SK-MEL-5 (cell line): ENCODE measurements around the gene KLF16. TPM values are rescaled to one million over a fixed set of nuclear protein-coding genes. Genes with fewer than 3 reads are reported as not detected.
"Not testable (repeated sequence)": the region's sequence is repeated elsewhere in the genome, so short reads cannot be mapped to it uniquely, and the experiment has no call there.

Experiments used
- DNase-seq: peaks from one replicate; pipeline ENCODE4 v3.0.0-alpha.2; 2016; ENCODE audit warnings: low read depth, low spot score
- in situ Hi-C: cut with HindIII; loops from 2 replicates; pipeline ENCODE4 v1.10.0; 2016; ENCODE audit warnings: low sequenced_read_pairs, high pct_unique_total_duplicates, low pct_unique_long_range_greater_than_20kb
- total RNA-seq: library from RNA; depleted of rRNA; stranded (reverse); fragments of >200 nt; shearing (Covaris generic); gene quantifications from 2 replicates; pipeline ENCODE4 v1.2.3, GENCODE V29; 2014

The KLF16 gene
- total RNA-seq, 1 experiment from 2014 or later: 7.1 TPM

DNA sequence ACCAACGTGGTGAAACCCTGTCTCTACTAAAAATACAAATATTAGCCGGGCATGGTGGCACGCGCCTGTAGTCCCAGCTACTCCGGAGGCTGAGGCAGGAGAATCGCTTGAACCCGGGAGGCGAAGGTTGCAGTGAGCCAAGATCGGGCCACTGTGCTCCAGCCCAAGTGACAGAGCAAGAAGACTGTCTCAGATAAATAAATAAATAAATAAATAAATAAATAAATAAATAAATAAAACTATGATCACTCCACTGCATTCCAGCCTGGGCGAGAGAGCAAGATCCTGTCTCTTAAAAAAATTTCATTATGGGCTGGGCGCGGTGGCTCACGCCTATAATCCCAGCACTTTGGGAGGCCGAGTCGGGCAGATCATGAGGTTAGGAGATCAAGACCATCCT is 23.0 kb upstream of the KLF16 start:
- in situ Hi-C loops, DNase-seq: not testable (repeated sequence)

DNA sequence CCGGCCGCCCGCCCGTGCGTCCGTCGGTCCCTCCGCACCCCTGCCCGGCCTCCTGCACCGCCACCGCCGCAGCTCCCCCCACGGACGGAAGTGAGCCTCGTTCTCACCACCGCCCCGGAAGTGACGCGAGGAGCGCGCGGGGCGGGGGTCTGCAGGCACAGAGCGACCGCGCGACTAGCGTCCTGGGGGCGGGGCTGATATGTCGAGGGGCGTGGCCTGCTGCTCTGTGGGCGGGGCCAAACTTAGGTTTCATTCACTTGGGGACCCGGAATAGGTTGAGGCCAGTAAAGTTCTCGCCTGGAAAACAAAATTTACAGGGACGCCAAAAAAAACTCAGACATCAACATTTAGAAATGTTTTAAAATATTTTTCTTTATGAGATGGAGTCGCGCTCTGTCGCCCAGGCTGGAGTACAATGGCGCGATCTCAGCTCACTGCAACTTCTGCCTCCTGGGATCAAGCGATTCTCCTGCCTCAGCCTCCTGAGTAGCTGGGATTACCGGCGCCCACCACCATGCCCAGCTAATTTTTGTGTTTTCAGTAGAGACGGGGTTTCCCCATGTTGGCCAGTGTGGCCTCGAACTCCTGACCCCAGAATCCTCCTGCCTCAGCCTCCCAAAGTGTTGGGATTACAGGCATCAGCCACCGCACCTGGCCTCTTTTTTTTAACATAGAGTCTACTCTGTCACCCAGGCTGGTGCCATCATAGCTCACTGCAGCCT is 22.2 kb upstream of the KLF16 start, which contains the start of gene ABHD17A:
ABHD17A (minus strand) TSS at position 99 of the 722 bp plus-strand sequence. CDS start 3,930 bp downstream, outside the sequence.
- in situ Hi-C loops: not testable (repeated sequence)

DNA sequence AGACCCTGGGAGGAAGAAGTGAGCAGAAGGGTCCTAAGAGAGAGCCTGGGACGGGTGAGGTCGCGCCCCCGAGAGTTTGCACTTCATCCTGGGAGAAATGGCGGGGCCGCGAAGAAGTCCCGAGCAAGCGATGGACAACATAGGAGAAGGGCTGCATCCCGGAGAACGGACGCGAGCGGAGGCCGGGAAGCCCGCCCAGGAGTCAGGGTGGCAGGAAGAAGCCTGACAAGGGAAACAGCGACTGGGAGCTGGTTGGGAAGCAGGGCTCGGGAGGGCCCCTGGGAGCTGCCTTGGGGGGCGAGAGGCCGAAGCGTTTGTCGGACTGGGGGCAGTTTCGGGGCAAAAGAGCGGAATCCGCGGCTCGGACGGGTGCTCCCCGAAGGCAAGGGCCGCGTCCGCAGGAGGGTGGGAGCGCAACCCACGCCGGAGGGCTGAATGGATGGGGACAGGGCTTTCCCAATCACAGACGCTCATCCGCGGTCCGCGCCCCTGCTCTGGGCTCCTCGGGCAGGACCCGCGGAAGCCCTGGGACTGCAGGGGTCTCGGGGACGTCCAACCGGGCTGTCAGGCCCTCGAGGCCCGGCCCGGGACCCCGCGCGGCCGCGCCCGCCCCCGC is 21.4 kb upstream of the KLF16 start:
- DNase-seq: no peak
- in situ Hi-C loops: no loop called here

More for the DNA sequence above, 22.2 kb upstream of the KLF16 start, which contains the start of gene ABHD17A:
- peak; percentile 86 for DNase-seq

DNA sequence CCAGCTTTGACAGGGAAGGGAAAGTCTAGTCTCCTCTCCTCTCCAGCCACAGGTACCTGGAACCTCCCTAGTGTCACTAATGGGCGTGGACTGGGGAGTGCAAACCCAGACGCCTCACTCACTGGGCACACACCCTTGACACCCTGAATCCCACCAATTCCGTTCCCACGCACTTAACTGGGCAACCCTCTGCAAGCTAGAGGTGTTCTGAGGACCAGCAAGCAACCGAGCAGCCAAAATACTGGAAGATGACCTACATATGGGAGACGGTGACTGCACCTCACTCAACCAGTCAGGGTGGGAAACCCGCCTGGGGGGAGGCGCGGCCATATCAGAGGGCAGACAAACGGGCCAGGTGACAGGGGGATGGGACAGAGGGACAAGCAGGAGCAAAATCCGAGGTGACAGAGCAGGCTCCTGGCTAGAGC is 20.9 kb upstream of the KLF16 start:
- in situ Hi-C loops: no loop called here
- no peak for DNase-seq

DNA sequence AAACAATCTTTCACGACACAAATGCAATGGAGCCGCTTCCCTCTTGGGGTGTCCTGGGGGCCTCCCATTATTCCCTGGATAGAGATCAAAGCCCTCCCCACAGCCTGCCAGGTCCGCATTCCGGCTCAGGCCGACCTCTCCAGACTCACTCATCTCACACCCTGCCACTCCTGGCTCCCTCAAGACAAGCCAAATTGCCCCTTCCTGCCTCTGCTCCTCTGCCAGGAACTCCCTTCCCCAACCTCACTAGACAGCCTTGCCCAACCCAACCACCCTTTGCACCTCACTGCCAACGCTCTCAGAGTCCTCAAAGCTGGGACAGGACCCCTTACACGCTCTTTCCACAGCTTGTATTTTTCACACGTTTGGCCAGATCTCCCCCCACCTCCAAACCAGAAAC is 20.4 kb upstream of the KLF16 start:
- DNase-seq: no peak
- in situ Hi-C loops: no loop called here

DNA sequence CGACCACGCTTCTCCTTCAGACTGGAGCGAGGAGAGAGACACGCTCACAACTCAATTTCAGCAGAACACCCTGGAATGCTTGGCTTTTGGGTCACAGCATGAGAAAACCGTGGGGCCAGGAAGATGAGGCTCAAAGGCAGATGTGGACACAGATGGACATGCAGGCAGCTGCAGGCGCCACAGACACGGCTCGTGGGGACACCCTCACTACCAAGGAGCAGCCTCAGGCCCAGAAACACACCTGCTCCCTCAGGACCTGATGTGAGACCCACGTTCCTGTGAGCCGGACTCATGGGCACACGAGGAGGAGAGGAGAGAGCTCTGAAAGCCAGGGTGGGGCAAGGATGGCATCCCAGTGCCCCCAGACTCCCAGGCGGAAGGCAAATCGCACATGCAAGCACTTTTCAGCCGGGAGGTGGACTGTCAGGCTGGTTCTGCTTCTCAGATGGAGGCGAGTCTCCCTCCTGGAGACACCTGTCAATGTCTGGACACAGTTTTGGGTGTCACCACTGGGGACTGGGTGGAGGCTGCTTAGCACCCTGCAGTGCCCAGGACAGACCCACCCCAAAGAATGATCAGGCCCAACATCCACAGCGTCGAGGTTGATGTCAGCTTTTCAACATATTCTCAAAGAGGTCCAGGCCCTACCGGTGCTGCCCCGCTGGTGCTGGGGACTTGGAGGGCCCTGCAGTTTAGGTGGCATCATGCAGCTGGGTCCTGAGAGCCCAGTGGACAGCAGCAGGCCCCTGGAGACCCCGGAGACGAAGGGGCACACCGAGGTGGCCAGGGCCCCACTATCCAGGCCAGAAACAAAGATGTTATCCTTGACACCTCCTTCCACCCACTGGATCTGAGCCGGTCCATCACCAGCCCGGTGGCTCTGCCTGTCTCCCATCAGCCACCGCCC is 19.7 kb upstream of the KLF16 start:
- DNase-seq: no peak
- in situ Hi-C loops: no loop called here

DNA sequence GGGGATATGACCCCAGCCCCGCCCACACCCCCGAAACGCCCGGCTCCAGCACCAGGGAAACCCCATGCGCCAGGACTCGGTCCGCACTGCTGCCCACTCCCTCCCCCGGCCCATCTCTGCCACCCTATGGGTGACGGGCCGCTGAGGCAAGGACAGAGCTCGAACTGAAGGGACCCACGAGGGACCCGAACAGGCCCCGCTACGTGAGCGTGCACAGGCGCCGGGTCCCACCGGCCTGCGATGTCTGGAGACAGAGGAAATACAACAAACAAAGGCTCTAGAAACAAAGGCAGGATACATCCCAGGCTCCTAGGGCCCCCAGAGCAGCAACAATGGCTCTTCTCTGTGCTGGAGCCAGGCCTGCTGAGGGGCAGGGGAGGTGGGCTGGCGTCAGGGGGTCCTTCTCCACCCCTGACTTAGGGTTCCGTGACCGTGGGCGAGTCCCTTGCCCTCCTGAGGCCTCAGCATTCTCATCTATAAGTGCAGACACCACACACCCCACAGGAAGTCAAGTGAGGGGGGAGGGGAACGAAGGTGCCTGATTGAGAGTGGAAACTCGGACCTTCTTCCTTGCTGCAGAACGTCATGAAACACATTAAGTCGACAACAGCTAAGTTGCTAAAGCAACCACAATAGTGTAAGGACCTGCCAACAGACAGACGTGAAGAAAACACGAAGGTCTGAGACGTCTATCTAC is 18.9 kb upstream of the KLF16 start:
- in situ Hi-C loops: no loop called here
- DNase-seq: no peak

DNA sequence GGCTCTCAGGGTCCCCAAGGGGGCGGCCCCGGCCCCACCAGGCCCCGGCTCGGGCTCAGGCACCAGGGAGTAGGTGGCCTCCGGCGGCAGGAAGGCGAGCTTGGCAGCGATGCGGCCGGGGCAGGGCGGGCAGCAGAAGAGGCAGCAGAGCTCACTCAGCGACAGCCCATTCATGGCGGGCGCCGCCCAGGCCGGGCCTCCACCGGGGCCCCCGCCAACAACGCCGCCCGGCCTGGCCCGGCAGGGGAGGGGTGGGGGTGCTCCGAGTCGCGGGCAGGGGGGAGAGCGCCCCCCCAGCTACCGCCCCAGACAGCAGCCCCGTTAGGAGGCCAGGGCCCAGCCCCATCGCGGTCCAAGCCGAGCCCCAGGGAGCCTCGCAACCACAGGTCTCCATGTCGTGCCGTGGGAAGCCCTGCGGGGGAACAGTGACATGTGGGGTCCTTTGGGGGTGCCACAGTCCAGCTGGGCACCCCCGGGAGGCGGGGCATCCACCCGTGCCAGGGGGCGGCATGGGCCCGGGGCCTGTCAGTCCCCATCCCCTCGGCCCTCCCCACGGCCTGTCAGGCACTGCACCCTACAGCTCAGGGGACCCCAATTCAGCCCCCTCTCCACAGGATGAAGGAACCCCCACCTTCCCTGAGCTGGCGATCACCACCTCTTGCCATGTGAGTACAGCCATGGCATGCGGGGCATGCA is 18.2 kb upstream of the KLF16 start:
- in situ Hi-C loops, DNase-seq: not testable (repeated sequence)

DNA sequence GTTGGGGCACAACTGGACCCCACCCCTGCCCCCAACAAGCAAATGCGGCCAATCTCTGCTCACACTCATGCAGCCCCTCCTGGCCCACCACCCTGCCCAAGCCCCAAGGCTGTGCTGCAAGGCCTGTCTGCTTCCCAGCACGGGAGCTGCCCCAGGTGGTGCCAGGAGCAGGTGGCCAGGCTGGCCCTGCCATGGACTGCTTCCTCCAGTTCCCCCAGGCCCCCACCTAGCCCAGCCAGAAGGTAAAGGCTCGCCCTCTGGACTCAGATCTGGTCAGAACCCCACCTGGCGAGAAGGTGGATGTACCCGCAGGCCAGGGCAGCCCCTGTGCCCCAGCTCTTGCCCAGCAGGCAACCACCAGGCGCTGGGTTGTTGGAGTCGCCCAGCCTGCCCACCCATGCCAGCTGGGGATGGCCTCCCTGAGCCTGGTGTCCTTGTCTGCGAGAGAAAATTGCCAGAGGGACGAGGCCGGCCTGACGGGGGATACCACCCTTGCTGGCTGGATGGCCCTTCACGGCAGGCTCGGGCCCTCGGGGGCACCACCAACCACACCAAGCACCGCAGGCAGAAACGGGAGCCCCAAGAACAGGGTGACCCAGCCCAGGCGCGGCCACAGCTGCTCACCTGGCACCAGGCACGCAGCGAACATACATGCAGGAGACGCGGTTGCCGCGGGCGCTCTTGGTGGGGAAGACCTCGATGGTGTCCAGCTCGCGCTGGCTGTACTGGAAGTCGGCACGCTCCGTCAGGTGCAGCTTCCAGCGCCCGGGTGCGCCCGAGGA is 17.4 kb upstream of the KLF16 start:
- in situ Hi-C loops: no loop called here
- DNase-seq: no peak

DNA sequence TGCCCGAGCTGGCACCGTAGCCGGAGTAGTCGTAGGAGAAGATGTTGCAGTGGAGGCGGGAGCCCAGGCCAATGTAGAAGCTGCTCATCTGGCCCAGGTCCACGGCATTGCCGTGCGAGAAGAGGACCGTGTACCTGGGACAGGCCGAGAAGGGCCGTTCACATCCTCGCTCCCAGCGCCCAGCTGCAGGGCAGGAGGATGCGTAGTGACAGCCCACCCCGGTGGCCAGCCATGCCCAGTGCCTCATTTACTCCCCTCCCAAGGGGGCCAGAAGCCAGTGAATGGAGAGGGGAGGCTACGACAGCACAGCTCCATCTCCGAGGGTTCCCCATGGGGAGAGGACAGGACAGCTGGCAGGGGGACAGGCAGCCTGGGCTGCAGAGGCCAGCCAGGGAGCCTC is 16.6 kb upstream of the KLF16 start:
- in situ Hi-C loops, DNase-seq: not testable (repeated sequence)

DNA sequence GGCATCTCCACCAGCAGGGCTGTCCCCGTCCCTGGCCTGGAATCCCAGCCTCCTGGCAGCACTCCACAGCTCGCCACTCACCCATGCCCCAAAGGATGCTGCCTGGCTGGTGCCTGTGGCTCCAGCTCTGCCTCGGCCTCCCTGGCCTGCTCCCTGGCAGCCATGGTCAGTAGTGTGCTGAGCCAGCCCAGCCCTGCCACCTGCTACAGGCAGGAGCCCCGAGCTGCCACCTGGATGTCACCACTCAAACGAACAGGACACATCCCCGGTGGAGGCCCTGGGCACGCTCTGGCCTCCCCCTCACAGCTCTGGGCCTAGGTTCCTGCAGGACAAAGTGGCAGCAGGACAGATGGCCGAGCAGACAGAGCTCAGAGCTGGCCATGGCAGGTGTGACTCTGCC is 15.2 kb upstream of the KLF16 start:
- DNase-seq, in situ Hi-C loops: not testable (repeated sequence)

DNA sequence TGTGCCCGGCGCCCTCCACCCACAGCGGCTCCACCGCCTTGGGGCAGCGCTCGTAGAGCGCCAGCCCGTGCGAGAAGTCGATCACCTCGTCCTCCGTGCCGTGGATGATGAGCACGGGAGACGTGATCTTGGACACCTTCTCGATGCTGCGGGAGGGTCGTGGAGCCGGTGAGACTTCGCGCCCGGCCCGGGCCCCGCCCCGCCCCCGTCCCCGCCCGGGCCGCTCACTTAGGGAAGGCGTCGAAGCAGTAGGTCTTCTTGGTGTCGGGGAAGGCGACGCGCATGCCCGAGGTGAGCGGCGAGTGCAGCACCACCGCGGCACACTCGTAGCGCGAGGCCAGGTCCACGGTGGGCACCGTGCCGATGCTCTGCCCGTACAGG is 13.9 kb upstream of the KLF16 start:
- DNase-seq, in situ Hi-C loops: not testable (repeated sequence)

DNA sequence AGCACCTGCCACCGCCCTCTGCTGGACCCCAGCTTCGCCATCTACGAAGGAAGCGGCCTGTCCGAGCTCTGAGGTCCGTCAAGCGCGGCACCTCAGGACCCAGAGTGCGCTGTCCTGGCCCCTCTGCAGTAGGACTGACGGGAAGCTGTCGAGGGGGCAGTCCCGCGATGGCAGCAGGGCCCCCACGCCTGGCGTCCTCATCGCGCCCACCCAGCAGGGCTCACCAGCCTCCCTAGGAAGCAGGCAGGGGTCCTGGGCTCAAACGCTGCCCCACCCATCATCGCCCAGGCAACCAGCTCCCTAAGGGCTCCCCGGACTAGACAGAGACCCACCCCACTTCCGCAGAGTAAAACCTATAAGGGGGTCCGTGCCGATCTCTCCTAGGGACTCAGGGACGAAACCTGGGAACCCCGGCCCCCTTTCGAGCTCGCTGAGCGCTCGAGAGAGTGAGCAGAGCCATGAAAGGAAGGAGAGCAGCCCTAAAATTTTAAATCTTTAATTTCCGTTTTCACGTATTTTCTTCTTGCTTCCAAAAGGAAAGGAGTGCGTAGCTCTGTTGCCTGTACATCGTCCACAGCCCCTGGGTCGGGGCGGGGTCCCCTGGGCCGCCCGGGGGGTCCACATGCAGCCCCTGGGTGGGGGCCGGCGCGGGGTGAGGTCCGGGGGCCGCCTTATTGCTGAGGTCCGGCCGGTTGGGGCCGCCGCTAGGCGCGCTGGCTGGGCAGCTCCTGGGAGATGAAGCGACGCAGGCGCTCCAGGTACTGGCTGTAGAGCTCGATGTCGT is 13.3 kb upstream of the KLF16 start:
- in situ Hi-C loops, DNase-seq: not testable (repeated sequence)

DNA sequence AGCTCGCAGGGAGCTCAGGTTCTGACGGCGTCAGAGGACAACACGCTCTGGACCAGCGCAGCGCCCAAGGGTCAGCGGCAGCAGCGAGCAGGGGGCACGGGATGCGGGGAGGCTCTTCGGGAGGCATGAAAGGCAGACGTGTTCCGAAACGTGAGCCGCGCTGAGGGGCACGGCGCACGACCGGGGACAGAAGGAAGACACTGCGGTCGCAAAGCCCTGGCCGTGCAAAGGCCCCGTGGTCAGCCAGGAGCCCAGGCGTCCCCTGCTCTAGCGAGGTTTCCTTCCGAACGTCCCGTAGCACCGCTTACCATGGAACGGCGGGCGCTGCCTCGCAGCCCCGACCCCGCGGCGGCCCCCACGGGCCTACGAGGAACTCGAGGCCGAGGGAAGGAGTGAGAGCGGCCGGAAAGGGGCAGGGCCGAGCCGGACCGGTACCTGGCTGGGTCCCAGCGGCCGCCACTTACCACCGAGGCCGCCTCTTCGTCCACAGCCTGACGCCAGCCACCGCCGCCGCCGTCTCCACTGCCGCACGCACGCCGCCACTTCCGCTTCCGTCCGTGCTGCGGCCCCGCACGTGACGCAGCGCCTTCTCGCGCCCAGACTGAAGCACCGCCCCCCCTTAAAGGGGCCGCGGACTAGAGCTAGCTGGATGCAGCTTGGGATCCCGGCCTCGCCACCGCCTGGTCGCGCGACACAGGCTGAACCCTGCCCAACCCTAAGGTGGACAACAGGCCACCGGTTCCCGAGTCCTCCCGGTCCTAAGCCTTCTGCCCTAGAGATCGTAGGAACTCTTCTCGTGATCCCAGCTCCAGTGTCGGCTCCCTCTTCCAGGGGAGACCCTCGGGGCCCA is 12.5 kb upstream of the KLF16 start:
- in situ Hi-C loops: no loop called here
- peak; percentile 86 for DNase-seq

DNA sequence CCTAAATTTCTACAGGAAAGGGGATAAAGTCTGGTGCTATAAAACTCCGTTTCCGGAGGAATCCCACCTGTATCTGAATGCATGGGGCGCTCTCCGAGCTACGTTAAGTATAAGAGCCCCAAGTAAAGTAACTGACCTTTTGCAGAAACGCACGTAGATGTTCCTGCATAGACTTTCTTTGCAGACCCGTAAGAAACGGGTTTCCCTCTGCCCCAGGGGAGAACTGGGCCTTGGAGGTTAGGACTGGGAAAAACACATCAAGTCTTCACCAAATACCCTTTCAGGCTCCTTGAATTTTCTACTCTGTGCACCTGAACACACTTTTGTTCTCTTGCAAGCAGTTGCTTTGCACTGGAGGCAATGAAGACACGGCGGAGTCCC is 11.9 kb upstream of the KLF16 start:
- in situ Hi-C loops, DNase-seq: not testable (repeated sequence)
